Mucosa of descending colon (tissue), 3 donors: Measurements from ENCODE around the gene CXCR6. TPM values are rescaled to one million over a fixed set of nuclear protein-coding genes. Genes with fewer than 3 reads are reported as not detected.

ENCODE experiments used
- ATAC-seq: fragments of 200-7000 bp; cut with Tn5 transposase; one replicate; pipeline ENCODE4 v1.9.1; 2020; ENCODE audit warnings: mild to moderate bottlenecking, moderate library complexity
- DNase-seq, 3 donors: peaks; one replicate each; pipeline ENCODE4 v3.0.0-alpha.2; 2020
- H3K36me3 ChIP-seq: fragments of 200-600 bp; one replicate; pipeline ENCODE4 v1.8.0; 2021; ENCODE audit warnings: low read depth, mild to moderate bottlenecking
- H3K4me1 ChIP-seq: fragments of 200-600 bp; one replicate; pipeline ENCODE4 v1.8.0; 2021; ENCODE audit warnings: low read depth, mild to moderate bottlenecking
- H3K4me3 ChIP-seq: fragments of 200-600 bp; one replicate; pipeline ENCODE4 v1.8.0; 2021; ENCODE audit warnings: mild to moderate bottlenecking
- H3K9me3 ChIP-seq: fragments of 200-600 bp; one replicate; pipeline ENCODE4 v1.8.0; 2021; ENCODE audit warnings: mild to moderate bottlenecking
- CTCF ChIP-seq: fragments of 200-600 bp; IDR thresholded peaks from one replicate; pipeline ENCODE4 v1.8.0; 2022; ENCODE audit warnings: antibody characterized with exemption, mild to moderate bottlenecking
- intact Hi-C, 2 donors: fragments of 100-400 bp; cut with DNase I in 1 of 2; cut with micrococcal nuclease in 1 of 2; formaldehyde crosslinking; loops; one replicate each; pipeline versions ENCODE4 v1.11.0 to v1.11.1; 2022; cut with DNase I, micrococcal nuclease
- long read RNA-seq, 2 donors: library from polyadenylated mRNA; unstranded; transcript quantifications; one replicate each; pipeline ENCODE4 v2.0.0, GENCODE V29; 2019 to 2021
- total RNA-seq, 3 donors: library from RNA; stranded (reverse); fragmentation: NEBNext Ultra II Directional in 2 of 3; extraction: Animal tissue kit (Norgen Biotek cat#: 25700) in 2 of 3; gene quantifications; one replicate each; pipeline versions ENCODE4 v1.2.1 to v1.2.4, GENCODE V29; 2021 to 2023
- donor health status: DM: no; HTN: no; CAD: no; lungs with moderate emphysema.
- donor health status: DM: no; HTN: no; CAD: no.
- donor health status: DM: no; HTN: yes; CAD: no.

The CXCR6 gene
- total RNA-seq, result 1 to 10 TPM; 1.5 to 3.6 (median 1.7) TPM
- long read RNA-seq, donor 1, partial matches to known transcripts, result 0 of 1 reads
- long read RNA-seq, donor 1, other reads (novel, unspliced or antisense), result 0 of 1 reads
- long read RNA-seq, donor 2, partial matches to known transcripts, result 0 of 2 reads
- long read RNA-seq, donor 2, other reads (novel, unspliced or antisense), result 0 of 2 reads

- ATAC-seq (peak; percentile 46), DNase-seq (no peak)
- intact Hi-C loops, result loop anchor here in 1 of 2 donors (5.0 kb wide), 1 partner anchor 134 kb away; no protein-coding TSS in a partner anchor
- Histone ChIP-seq H3K4me3 (no peak within 1 kb of the TSS), H3K36me3 (no peaks in the 10 kb centered on the region), H3K9me3 (no peaks in the 10 kb centered on the region), H3K4me1 (peaks cover 12% of the 10 kb centered on the region)
- TF ChIP-seq CTCF, result no peak
These were observed at the start of gene CXCR6 for GRCh38 chr3:45943207-45943846. Gene CXCR6, plus strand, starts transcription at chr3:45943464. Its CDS starts 3,018 bp downstream, at chr3:45946482.

GRCh38 chr3:45894015-45894414 lies 49.2 kb upstream of the CXCR6 start:
- no peaks in the 10 kb centered on the region for H3K4me1 ChIP-seq
- no peak for ATAC-seq
- intact Hi-C loops, result no loop called here
- no peak for TF ChIP-seq CTCF
- no peak for DNase-seq
- H3K4me3 ChIP-seq, result no peak overlapping the region
- no peaks in the 10 kb centered on the region for H3K9me3 ChIP-seq
- H3K36me3 ChIP-seq, result no peaks in the 10 kb centered on the region

- DNase-seq, result no peak
- no peak for ATAC-seq
- no peak for TF ChIP-seq CTCF
- no peak overlapping the region for H3K4me3 ChIP-seq
- no peaks in the 10 kb centered on the region for H3K9me3 ChIP-seq
- intact Hi-C loops, result no loop called here
- no peaks in the 10 kb centered on the region for H3K4me1 ChIP-seq
- no peaks in the 10 kb centered on the region for H3K36me3 ChIP-seq
These were observed 47.4 kb upstream of the CXCR6 start for GRCh38 chr3:45895686-45896468.

GRCh38 chr3:45896956-45897355 lies 46.3 kb upstream of the CXCR6 start:
- ATAC-seq, result peak; percentile 18
- Histone ChIP-seq H3K4me1 (no peaks in the 10 kb centered on the region), H3K9me3 (no peaks in the 10 kb centered on the region), H3K36me3 (no peaks in the 10 kb centered on the region), H3K4me3 (no peak overlapping the region)
- no peak for TF ChIP-seq CTCF
- intact Hi-C loops, result no loop called here
- DNase-seq, result no peak

GRCh38 chr3:45904931-45905330 lies 38.3 kb upstream of the CXCR6 start:
- Histone ChIP-seq H3K9me3 (no peaks in the 10 kb centered on the region), H3K4me3 (no peak overlapping the region), H3K4me1 (no peaks in the 10 kb centered on the region), H3K36me3 (no peaks in the 10 kb centered on the region)
- no peak for DNase-seq
- ATAC-seq, result no peak
- TF ChIP-seq CTCF, result no peak
- intact Hi-C loops, result no loop called here
